HL-60 (cell line): ENCODE measurements around the gene ERO1A.
A peak's percentile ranks its signal among the peaks of the same experiment; 100 is the strongest.

Experiments
- CTCF ChIP-seq: IDR thresholded peaks from one replicate; pipeline ENCODE4 v1.5.1; 2011; ENCODE audit warnings: low read length, control low read depth, inconsistent platforms; ENCODE audit not compliant: insufficient read depth
- GABPA ChIP-seq: IDR thresholded peaks from 2 replicates; pipeline ENCODE4 v1.6.1; 2012; ENCODE audit warnings: low read depth
- POLR2AphosphoS5 ChIP-seq: IDR thresholded peaks from 2 replicates; pipeline ENCODE4 v1.6.1; 2012; ENCODE audit warnings: low read depth
- REST ChIP-seq: IDR thresholded peaks from 2 replicates; pipeline ENCODE4 v1.6.1; 2012; ENCODE audit warnings: low read depth; ENCODE audit not compliant: insufficient replicate concordance
- SPI1 ChIP-seq: IDR thresholded peaks from 2 replicates; pipeline ENCODE4 v1.6.1; 2012; ENCODE audit warnings: low read depth, mild to moderate bottlenecking, borderline replicate concordance

GRCh38 chr14:52706724-52707706 is 11.7 kb upstream of the ERO1A start, which contains the start of gene PSMC6:
- TF ChIP-seq CTCF (no peak), POLR2AphosphoS5 (peak; percentile 81), REST (peak; percentile 58), GABPA (peak; percentile 44; the same call in 1 of the 2 replicates), SPI1 (peak; percentile 39; the same call in 1 of the 2 replicates)
